ENCODE data around the gene TWF2.
A peak's percentile ranks its signal among the peaks of the same experiment; 100 is the strongest.

TWF2 gene

DNA sequence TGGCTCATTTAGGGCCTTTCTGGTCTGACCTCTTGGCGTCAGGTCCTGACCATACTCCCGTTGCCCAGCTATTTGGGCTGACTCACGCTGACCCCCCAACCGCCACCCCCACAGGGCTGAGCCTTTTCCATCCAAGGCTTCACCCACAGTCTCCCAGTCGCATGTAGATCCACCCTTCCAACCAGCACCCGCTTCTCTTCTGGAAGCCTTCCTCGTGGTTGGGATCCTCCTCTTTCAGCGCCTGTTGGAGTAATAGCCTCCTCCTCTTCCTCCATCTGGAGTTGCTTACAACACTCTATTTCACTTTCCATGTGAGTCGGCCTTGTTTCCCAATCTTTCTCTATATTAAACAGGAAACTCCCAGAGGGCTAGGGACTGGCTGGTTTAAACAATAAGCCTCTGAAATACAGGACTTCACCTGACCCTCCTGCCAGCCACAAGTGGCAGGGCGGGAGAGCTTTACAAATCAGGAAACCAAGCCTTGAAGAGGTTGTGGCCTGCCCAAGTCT is 43.1 kb downstream of the TWF2 start:
- no peaks in the 10 kb centered on the region for H3K36me3 ChIP-seq (ENCODE audit: control insufficient read depth, insufficient read depth, low read length)
- H3K79me2 ChIP-seq: peaks cover 3% of the 10 kb centered on the region
- H3K4me2 ChIP-seq (ENCODE audit: low read length): no peak overlapping the region
- H3K4me1 ChIP-seq: peaks cover 10% of the 10 kb centered on the region
- H3K4me3 ChIP-seq (ENCODE audit: low read depth, low read length): no peak overlapping the region
- H3K9ac ChIP-seq: no peak overlapping the region
- H2AFZ ChIP-seq: no peak overlapping the region
- H3K27me3 ChIP-seq (ENCODE audit: control insufficient read depth, insufficient read depth, low read length): no peaks in the 10 kb centered on the region
- peak overlapping the region; percentile 8 for H3K27ac ChIP-seq
- TF ChIP-seq, protein P1, sequence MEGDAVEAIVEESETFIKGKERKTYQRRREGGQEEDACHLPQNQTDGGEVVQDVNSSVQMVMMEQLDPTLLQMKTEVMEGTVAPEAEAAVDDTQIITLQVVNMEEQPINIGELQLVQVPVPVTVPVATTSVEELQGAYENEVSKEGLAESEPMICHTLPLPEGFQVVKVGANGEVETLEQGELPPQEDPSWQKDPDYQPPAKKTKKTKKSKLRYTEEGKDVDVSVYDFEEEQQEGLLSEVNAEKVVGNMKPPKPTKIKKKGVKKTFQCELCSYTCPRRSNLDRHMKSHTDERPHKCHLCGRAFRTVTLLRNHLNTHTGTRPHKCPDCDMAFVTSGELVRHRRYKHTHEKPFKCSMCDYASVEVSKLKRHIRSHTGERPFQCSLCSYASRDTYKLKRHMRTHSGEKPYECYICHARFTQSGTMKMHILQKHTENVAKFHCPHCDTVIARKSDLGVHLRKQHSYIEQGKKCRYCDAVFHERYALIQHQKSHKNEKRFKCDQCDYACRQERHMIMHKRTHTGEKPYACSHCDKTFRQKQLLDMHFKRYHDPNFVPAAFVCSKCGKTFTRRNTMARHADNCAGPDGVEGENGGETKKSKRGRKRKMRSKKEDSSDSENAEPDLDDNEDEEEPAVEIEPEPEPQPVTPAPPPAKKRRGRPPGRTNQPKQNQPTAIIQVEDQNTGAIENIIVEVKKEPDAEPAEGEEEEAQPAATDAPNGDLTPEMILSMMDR (IDR thresholded peaks at IDR 0.05): no peak
- H3K9me3 ChIP-seq (ENCODE audit: control insufficient read depth, low read length): no peaks in the 10 kb centered on the region

DNA sequence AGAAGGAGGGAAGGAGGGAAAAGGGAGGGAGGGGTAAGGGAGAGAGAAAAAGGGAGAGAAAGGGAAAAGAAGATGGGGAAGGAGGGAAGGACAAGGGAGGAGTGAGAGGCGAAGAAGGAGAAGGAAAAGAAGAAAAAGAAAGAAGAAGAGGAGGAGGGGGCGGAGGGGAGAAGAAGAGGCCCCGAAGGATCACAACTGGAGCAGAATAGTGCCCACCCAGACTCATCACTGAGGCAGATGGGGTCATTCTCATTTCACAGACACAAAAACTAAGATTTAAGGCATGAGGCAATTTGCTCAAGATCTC is 43.7 kb downstream of the TWF2 start:
- no peak overlapping the region for H2AFZ ChIP-seq
- H3K9ac ChIP-seq: no peak overlapping the region
- H3K27me3 ChIP-seq (ENCODE audit: control insufficient read depth, insufficient read depth, low read length): no peaks in the 10 kb centered on the region
- H3K4me3 ChIP-seq (ENCODE audit: low read depth, low read length): no peak overlapping the region
- no peaks in the 10 kb centered on the region for H3K9me3 ChIP-seq (ENCODE audit: control insufficient read depth, low read length)
- peaks cover 15% of the 10 kb centered on the region for H3K4me1 ChIP-seq
- H3K36me3 ChIP-seq (ENCODE audit: control insufficient read depth, insufficient read depth, low read length): no peaks in the 10 kb centered on the region
- TF ChIP-seq, protein P1 (IDR thresholded peaks at IDR 0.05): no peak
- no peak overlapping the region for H3K4me2 ChIP-seq (ENCODE audit: low read length)
- peaks cover 3% of the 10 kb centered on the region for H3K79me2 ChIP-seq
- no peak overlapping the region for H3K27ac ChIP-seq

DNA sequence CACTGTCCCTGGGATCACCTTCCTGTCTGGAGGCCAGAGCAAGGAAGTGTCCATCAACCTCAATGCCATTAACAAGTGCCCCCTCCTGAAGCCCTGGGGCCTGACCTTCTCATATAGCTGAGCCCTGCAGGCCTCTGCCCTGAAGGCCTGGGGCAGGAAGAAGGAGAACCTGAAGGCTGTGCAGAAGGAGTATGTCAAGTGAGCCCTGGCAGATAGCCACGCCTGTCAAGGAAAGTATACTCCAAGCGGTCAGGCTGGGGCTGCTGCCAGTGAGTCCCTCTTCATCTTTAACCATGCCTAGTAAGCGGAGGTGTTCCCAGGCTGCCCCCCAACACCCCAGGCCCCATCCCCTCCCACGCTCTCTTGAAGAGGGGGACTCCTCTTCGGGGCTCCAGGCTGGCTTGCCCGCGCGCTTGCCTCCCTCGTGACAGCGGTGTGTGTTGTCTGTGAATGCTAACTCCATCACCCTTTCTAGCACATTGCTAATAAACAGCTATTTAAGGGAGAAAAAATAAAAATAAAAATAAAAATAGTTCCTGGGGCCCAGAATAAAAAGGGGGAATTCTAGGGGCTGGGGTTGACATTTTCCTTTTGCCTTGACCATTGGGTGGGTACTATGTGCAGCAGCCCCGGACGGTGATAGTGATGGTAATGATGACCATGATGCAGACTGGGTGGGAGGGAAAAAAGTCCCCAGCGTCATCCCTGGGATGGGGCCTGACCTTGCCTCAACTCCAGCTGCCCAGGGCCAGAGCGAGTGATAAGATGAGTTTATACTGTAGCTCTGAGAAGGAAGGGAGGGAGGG is 44.3 kb downstream of the TWF2 start:
- Histone ChIP-seq H3K4me3 (ENCODE audit: low read depth, low read length) (no peak overlapping the region), H2AFZ (no peak overlapping the region), H3K9me3 (ENCODE audit: control insufficient read depth, low read length) (no peaks in the 10 kb centered on the region), H3K27me3 (ENCODE audit: control insufficient read depth, insufficient read depth, low read length) (no peaks in the 10 kb centered on the region), H3K27ac (no peak overlapping the region), H3K4me2 (ENCODE audit: low read length) (no peak overlapping the region), H3K79me2 (peaks cover 3% of the 10 kb centered on the region), H3K4me1 (peaks cover 21% of the 10 kb centered on the region), H3K36me3 (ENCODE audit: control insufficient read depth, insufficient read depth, low read length) (no peaks in the 10 kb centered on the region), H3K9ac (no peak overlapping the region)
- TF ChIP-seq, protein P1 (IDR thresholded peaks at IDR 0.05): no peak

DNA sequence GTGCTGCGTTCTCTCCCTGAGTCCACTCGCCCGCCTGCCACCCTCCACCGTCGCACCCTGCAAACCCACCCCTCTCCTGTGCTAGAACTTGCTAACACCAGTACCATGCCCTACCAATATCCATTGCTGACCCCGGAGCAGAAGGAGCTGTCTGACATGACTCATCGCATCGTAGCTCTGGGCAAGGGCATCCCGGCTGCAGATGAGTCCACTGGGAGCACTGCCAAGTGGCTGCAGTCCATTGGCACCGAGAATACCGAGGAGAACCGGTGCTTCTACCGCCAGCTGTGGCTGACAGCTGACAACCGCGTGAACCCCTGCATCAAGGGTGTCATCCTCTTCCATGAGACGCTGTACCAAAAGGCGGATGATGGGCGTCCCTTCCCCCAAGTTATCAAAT is 45.9 kb downstream of the TWF2 start:
- Histone ChIP-seq H3K4me2 (ENCODE audit: low read length) (no peak overlapping the region), H2AFZ (no peak overlapping the region), H3K79me2 (no peaks in the 10 kb centered on the region), H3K27ac (no peak overlapping the region), H3K4me1 (peaks cover 33% of the 10 kb centered on the region), H3K4me3 (ENCODE audit: low read depth, low read length) (no peak overlapping the region), H3K27me3 (ENCODE audit: control insufficient read depth, insufficient read depth, low read length) (no peaks in the 10 kb centered on the region), H3K9me3 (ENCODE audit: control insufficient read depth, low read length) (no peaks in the 10 kb centered on the region), H3K9ac (no peak overlapping the region), H3K36me3 (ENCODE audit: control insufficient read depth, insufficient read depth, low read length) (no peaks in the 10 kb centered on the region)
- TF ChIP-seq, protein P1 (IDR thresholded peaks at IDR 0.05): no peak

DNA sequence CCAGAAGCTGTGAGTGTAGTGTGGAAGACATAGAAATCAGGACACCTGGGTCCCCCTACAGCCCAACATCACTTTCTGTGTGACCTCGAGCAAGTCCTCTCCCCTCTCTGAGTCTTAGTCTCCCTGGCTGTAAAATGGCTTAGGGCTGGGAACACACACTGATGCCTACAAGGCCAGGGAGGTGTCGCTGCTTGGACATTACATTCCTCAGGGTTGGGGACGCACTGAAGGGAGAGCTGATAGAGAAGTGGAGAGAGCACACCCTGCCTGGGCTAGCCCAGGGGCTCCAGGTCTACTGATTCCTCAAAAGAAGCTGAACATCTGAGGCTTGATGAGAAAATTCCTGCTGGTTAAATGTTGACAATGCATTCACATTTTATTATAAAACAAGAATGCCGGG is 47.3 kb downstream of the TWF2 start:
- Histone ChIP-seq H3K4me1 (peaks cover 29% of the 10 kb centered on the region), H2AFZ (no peak overlapping the region), H3K27me3 (ENCODE audit: control insufficient read depth, insufficient read depth, low read length) (no peaks in the 10 kb centered on the region), H3K79me2 (no peaks in the 10 kb centered on the region), H3K4me3 (ENCODE audit: low read depth, low read length) (no peak overlapping the region), H3K9me3 (ENCODE audit: control insufficient read depth, low read length) (no peaks in the 10 kb centered on the region), H3K27ac (no peak overlapping the region), H3K4me2 (ENCODE audit: low read length) (no peak overlapping the region), H3K36me3 (ENCODE audit: control insufficient read depth, insufficient read depth, low read length) (no peaks in the 10 kb centered on the region), H3K9ac (no peak overlapping the region)
- TF ChIP-seq, protein P1 (IDR thresholded peaks at IDR 0.05): no peak
